GM12891 (cell line): ENCODE results near the gene HUNK.
"Not testable (repeated sequence)": the region's sequence is repeated elsewhere in the genome, so short reads cannot be mapped to it uniquely, and the experiment has no call there.

Experiments used
- DNase-seq: peaks from one replicate; pipeline ENCODE4 v3.0.0; 2011; ENCODE audit warnings: low spot score; ENCODE audit not compliant: insufficient read length
- FAIRE-seq: peaks from 2 replicates; lab custom pipeline; 2011; peaks lifted over from hg19 to GRCh38; lab: Jason Lieb, UNC
- PAX5 ChIP-seq: IDR thresholded peaks from 2 replicates; pipeline ENCODE4 v1.6.1; 2011; ENCODE audit warnings: low read length, moderate library complexity, mild to moderate bottlenecking; ENCODE audit not compliant: insufficient read depth, severe bottlenecking
- POLR2A ChIP-seq: IDR thresholded peaks from 2 replicates; pipeline ENCODE4 v1.6.1; 2011; ENCODE audit warnings: low read depth, low read length, control low read depth
- POLR2AphosphoS5 ChIP-seq: IDR thresholded peaks from 2 replicates; pipeline ENCODE4 v1.6.1; 2011; ENCODE audit warnings: low read depth, low read length, control low read depth
- POU2F2 ChIP-seq: IDR thresholded peaks from 2 replicates; pipeline ENCODE4 v1.6.1; 2011; ENCODE audit warnings: low read depth, mild to moderate bottlenecking, control low read depth, low read length, moderate library complexity
- SPI1 ChIP-seq: IDR thresholded peaks from 2 replicates; pipeline ENCODE4 v1.6.1; 2011; ENCODE audit warnings: low read depth, low read length, control low read depth
- TAF1 ChIP-seq: IDR thresholded peaks from 2 replicates; pipeline ENCODE4 v1.6.1; 2011; ENCODE audit warnings: low read depth, low read length, control low read depth

Gene HUNK

DNA sequence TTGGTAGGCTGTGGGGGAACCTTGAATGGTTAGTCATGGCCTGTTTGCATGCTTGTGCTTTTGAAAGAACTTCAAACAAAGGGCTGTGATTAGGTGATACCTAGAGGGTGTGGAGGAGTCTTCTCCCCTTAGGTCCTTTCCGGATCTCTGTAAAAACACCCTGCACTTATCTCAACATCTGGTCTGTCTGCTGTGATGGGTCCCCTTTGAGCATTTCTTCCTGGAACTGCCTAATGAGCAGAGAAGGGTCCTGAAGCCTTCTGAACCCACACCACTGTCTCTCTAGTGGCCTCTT is 59.6 kb downstream of the HUNK start:
- DNase-seq (no peak), FAIRE-seq (no peak)
- TF ChIP-seq POLR2A (no peak), POU2F2 (no peak), POLR2AphosphoS5 (no peak), SPI1 (no peak), TAF1 (no peak), PAX5 (no peak)

- DNase-seq (no peak), FAIRE-seq (no peak)
- TF ChIP-seq POLR2A (no peak), POU2F2 (no peak), SPI1 (no peak), POLR2AphosphoS5 (no peak), PAX5 (no peak), TAF1 (no peak)
Observed at GRCh38 chr21:31937303-31937702, 64.5 kb downstream of the HUNK start.

DNA sequence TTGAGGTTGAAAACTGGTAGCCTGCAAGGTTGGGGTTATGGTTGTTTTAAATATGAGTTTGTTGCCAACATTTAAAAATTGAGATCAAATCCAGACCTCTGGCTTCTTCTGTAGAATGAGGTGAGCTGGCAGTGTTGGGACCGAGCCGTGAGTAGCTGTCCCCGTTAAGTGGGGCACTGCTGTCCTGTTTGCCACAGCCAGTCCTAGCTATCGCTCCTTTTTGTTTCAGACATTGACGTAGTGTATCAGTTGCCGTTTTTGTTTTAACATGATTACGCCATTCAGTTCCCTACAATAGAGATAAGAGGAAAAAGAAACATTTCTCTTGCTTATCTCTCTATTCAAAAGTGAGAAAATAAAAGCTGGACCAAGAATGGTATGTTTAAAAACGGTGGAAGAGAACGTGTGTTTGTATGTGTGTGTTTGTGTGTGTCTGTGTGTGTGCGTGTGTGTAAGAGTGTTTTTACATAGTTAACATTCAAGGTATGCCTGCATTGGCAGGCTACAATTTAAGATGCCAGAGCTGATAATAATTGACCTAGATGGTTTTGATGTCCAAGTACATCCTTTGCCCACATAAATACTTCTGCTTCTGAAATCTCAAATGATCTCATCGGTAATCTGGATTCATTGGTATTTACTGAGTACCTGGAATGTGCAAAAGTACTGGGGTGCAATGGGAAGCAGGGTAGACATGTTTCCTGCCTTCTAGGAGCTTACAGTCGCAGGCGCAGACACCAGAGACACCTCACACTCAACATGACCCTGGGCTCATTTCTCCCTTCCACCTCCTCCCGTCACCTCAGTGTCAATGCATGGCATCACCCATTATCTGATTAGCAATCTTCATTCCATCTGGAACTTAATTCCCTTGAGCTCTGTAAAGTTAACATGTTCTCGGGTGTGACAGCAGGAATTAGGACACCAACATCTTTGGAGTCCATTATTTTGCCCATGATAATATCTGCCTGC is 65.8 kb downstream of the HUNK start:
- no peak for TF ChIP-seq POLR2AphosphoS5
- no peak for TF ChIP-seq POLR2A
- TF ChIP-seq PAX5 = no peak
- no peak for TF ChIP-seq TAF1
- TF ChIP-seq POU2F2 = no peak
- no peak for TF ChIP-seq SPI1

GRCh38 chr21:31941694-31942093 is 68.9 kb downstream of the HUNK start:
- TF ChIP-seq POLR2A (no peak), POU2F2 (no peak), SPI1 (no peak), TAF1 (no peak)
- no peak for FAIRE-seq
- DNase-seq = no peak

More for the DNA sequence above, 65.8 kb downstream of the HUNK start:
- FAIRE-seq (no peak), DNase-seq (no peak)

- no peak for DNase-seq
- FAIRE-seq = no peak
- TF ChIP-seq PAX5 = no peak
- TF ChIP-seq SPI1 = no peak
- no peak for TF ChIP-seq POLR2A
- no peak for TF ChIP-seq POU2F2
- no peak for TF ChIP-seq POLR2AphosphoS5
- no peak for TF ChIP-seq TAF1
Observed at GRCh38 chr21:31943561-31943960, 70.7 kb downstream of the HUNK start.

DNA sequence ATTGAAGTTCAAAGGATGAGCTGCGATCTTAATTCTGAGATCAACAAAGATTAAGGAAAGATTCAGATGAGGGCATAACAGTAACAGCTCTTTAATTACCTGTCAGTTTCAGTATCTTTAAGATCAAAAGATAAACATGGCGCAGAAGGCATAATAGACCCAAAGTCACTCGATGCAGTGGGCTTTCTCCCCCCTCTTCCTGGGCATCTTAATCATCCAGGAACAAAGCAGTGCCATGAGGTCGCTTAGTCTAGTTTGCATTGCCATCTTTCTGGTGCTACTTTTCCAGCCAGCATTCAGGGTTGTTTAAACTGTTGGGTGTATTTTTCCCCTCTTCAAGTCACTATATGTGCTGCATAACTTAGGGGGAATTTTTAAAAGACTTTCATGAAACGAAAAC is 72.3 kb downstream of the HUNK start:
- DNase-seq (no peak), FAIRE-seq (no peak)
- no peak for TF ChIP-seq POLR2A
- no peak for TF ChIP-seq SPI1
- TF ChIP-seq PAX5 = no peak
- no peak for TF ChIP-seq POU2F2
- TF ChIP-seq POLR2AphosphoS5 = no peak
- TF ChIP-seq TAF1 = no peak

DNA sequence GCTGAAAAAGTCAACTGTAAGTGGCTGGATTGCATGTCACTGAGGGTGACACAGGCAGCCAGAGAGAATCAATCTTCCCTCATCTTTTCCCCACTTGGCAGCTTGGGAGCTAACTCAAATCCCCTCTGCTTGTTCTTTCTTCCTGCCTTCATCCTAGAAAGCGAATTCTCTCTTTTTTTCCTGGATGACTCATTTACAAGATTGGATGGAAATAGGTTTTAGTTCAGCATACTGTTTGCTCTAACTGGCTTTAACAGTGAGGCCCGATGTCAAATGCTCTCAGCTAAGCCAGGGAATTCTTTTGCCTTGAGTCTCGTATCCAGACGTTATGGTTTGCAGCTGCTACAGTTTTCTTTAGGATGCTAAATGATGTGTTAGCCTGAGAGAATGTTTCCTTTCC is 72.7 kb downstream of the HUNK start:
- FAIRE-seq = no peak
- no peak for DNase-seq
- no peak for TF ChIP-seq SPI1
- TF ChIP-seq POU2F2 = no peak
- TF ChIP-seq POLR2AphosphoS5 = no peak
- no peak for TF ChIP-seq POLR2A
- TF ChIP-seq TAF1 = no peak
- no peak for TF ChIP-seq PAX5

GRCh38 chr21:31946231-31946630 is 73.4 kb downstream of the HUNK start:
- no peak for DNase-seq
- no peak for FAIRE-seq
- no peak for TF ChIP-seq PAX5
- TF ChIP-seq SPI1 = no peak
- TF ChIP-seq POU2F2 = no peak
- no peak for TF ChIP-seq POLR2A
- no peak for TF ChIP-seq TAF1
- no peak for TF ChIP-seq POLR2AphosphoS5

GRCh38 chr21:31946876-31947550 is 74.2 kb downstream of the HUNK start:
- FAIRE-seq, DNase-seq: not testable (repeated sequence)

GRCh38 chr21:31948676-31949075 is 75.9 kb downstream of the HUNK start:
- no peak for DNase-seq
- FAIRE-seq = no peak
- TF ChIP-seq POLR2A (no peak), SPI1 (no peak), POLR2AphosphoS5 (no peak), POU2F2 (no peak), TAF1 (no peak), PAX5 (no peak)
